ENCODE results near the gene PARD3B.

Gene PARD3B

DNA sequence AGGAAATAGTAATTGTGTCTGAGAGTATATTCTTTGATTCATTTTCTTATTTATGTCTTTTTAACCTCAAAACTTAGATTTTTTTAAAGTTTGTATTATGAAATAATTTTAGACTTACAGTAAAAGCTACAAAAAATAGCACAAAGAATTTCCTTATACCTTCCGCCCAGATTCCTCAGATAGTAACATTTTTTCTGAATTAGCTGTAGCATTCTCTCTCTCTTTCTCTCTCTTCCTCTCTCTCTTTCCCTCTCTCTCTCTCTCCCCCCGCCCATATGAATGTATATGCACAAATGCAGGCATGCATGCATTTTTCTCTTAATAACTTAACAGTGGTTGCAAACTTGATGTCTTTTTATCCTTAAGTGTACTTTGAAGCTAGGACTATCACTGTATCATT is 776.0 kb downstream of the PARD3B start:
- no peak for DNase-seq

DNA sequence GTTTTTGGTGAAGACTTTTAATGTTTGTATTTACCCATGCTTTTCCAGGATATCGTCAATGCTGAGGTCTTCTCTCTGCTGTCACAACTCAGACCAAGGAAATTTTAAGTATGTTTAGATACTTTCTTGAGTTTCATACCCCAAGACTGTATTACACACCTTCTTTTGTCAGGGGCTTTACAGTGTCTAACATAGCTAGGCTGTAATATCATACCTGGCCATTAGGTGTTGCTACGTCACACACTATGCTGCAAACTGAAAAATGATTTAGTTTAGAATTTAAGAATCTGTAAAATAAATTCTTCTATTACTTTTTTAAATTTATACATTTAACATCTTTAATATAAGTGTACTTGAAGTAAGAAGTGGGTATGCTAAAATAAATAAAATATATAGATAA is 778.7 kb downstream of the PARD3B start:
- DNase-seq = no peak

DNA sequence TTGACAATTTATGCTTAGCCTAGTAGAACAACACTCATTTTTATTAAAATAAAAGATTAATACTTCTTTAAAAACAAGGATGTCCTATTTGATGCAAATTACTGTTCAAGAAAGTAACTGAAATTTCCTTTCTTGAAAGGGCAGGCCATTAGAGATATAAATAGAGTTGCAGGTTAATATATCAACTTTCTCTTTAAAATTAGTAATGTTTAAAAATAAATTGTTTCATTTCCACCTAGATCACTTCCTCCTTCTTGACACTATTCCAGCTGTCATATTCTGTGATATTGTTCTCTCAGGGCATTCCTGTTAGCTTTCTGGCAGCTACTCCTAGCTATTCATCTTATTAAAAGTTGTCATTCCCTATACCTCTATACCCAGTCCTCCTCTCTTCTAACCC is 779.1 kb downstream of the PARD3B start:
- DNase-seq = no peak

DNA sequence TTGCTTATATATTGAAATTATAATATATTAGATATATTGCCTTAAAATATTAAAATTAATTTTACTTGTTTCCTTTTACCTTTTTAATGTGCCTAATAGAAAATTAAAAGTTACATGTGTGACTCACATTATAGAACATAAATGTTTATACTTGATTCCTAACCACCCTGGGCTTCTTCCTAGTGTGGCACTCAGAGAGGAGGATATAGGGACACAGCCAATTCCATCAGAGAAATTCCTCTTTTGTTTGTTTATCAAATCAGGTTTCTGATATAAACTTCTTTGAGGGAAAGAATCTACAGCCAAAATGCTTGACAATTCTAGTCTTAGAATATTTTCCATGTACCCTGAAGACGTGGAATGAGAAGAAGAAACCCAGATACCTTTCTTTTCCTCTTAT is 788.1 kb downstream of the PARD3B start:
- no peak for DNase-seq

DNA sequence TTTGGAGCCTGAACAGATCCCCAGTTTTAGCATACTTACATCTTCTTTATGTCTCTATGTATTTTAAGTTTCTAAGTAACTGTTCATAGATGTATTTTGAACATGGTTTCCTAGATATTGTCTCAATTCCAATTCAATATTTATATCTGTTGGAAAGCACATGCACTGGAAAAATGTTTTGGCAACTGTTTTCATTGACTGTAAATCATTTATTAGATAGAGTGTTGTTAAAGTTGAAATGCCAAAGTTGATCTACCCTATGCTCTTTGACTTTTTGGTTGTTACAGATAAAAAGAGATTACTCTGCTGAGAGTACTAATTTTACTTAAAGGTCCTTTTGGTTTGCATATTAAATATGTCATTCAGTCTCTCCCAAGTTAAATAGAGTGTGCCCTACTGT is 792.0 kb downstream of the PARD3B start:
- DNase-seq = no peak

DNA sequence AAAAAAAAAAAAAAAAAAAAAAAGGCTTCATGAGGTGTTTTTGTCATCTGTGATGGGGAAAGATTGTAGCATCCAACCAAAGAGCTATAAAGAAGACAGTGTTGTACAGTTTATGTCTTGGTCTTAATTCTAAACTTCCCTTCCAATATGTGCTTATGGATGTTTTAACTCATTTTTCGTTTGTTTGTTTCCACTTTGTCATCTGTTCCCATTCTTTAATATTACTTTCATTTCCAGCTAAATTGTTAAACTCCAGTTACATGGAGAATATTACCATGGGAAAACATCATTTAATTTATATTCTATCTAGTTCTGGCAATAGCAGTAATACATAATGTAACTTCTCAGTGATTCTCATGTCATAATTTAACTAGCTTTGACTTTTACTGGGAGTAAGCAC is 792.9 kb downstream of the PARD3B start:
- DNase-seq = no peak

DNA sequence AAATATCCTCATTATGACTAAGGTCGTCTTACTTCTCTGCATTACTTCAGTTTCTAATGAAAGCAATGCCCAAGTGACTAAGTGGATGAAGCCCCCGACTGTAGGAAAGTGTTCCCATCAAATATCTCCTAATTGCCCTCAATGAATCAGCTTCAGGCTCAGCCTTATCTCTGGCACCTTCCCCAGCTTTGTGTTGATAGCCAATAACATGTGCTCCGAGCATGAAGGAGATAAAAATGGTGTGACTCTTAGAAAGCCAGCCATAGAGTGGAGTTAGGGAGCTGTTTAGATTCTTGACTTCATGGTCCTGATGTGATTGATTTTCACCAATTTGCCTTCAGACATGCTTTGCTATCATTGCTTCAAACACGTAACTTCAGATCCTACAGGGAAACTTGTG is 797.8 kb downstream of the PARD3B start:
- no peak for DNase-seq

DNA sequence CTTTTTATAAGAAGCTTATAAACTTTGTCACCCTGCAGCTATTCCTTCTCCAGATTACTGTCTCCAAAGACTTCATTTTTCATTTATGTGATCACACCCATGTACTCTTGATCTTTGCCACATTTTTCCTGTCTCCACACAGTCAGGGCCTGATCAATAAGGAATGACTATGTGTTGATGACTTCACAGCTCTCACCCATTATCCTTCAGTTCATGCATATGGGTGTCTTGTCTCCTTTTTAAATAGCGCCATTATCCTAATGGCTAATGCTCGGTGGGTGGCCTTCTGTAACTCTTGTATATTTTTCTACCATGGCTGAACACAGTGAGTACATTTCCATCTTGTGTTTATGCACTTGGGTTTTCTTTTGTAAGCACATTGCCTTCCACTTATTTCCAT is 801.4 kb downstream of the PARD3B start:
- no peak for DNase-seq

DNA sequence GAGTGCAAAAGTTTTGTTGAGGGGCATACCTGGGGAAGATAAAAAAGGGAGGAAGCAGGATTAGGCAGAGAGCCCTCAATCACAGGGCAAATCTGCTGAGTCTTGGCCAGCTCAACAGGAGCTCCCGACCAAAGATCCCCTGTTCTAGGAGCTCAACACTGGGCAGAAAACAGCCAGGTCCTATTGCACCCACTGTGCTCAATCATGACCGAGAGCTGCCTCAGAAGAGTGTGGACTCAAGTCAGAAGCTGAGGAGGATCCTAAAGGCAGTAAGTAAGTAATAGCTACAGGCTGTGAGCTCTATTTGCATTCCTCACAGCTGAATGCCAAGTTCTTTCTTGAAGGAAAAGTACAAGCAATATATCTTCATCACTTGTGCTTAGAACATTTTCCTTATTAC is 802.6 kb downstream of the PARD3B start:
- DNase-seq = no peak

DNA sequence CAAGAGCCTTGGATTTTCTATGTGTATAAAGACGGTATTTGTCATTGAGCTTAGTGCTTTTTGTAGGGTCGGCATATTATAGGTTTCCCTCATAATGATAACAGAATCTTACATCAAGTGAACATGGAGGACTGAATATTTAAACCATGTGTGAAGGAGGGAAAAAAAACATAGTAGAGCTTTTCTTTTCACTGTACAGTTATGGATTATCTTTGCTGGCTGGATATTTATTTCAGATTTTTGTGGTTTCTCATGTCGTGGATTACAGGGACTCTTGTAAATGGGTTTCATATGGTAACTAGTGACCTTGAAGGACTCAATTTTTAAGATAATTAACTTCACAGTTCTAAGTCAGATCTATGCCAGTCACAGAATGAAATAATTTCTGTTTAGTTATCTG is 806.8 kb downstream of the PARD3B start:
- no peak for DNase-seq

DNA sequence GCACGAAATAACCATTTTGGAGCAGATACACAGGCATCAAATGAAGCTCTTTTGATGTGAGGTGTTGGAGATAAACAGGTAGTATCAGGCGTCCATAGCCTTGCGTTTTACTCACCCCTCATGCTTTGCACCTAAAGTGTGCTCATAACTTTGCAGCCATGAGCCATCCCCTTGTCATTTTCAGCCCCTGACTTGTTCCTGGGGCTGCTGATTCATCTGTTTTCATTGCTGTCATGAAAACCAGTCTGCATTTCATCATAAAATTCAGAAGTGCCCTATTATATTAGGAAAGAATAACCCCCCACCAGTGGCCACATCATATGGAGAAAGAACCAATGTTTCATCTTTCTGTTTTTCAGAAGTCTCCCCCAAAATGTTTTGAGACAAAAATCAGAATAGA is 807.3 kb downstream of the PARD3B start:
- no peak for DNase-seq

DNA sequence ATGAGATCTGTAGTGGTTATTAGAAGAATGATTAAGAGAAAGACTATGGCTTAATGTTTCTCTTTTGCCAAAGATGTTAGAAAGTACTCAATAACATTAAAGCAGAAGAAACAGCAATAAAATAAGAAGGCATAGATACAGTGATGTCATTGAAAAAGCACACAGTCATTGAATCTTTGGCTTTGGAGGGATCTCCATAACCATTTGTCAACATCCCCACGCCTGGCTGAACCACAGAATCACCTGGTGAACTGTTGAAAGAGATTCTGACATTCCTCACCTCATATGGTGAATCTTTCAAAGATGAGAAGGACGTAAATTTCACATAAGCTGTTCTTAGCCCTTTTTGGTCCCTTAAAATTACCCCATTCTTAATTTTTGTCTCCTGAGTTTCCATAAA is 812.5 kb downstream of the PARD3B start:
- DNase-seq = no peak

DNA sequence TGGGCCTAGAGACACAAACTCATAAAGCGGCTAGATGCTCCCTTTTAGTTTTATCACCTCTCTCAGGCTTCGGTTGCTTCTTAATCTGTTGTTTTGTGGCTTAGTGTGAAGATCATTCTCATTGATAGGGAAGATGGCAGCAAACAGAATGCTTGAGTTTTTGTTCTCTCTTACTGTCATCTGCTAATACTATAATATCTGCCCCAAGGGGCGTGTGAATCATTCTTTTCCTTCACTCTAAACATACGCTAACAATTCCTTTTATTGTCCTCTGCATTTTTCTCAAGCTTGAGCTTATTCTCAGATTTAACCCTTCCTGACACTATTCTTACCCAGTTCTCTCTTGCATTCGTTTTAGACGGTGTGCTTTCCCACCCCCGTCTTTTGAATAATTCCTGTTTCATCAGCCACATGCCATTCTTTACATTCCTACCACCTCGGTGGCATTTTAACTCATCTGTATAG is 813.1 kb downstream of the PARD3B start:
- DNase-seq = no peak

DNA sequence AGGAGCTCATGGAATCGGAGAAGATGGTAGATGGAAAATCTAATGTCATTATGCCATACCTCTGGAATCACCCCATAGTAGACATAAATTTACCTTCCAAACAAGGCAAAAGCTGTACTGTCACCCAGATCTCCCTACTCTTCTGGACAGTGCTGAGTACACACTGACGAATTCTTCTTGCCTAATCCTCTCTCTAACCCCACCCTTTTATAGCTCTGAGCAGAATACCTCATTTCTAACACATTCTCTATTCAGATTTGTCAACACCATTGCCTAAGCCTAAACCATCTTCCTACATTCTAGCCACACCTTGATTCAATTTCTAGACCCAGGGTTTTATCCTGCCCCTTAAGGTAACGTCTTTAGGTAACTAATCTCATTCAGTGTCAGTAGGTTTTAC is 816.0 kb downstream of the PARD3B start:
- DNase-seq = no peak

DNA sequence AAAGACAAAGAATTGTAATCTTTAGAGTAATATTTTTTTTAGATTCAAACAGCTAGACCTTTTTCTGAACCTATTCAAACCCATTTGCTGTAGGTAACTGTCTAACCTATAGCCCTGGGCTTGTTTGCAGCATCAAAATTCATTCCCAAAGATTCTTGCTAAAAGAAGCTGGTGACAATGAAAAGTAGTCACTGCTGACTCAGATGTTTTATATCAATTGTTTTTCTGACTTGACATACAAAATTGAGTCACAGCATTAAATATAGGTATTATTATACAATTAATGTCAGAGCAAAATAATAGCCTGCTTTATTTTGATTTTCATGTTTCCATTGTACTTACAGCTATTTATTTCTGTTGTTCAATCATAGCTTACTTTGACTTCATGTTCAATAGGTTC is 816.7 kb downstream of the PARD3B start:
- DNase-seq = no peak

DNA sequence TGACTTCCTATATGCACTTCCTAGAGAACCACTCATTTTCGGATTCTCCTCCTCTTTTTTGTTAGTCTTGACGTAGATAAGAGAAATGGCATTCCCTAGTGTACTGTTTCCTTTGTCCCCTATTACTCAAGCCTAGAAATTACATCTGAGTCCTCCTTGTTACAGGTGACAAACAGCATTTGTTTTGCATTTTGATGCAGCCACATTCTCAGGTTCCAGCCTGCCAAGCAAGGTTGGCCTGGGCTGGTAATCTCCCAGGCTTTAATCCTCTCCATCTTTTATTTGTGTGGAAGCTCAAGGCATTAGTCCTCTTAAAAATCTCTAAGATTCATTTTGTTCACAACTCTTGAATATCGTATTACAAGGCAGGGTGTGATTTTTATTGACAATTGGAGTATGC is 819.0 kb downstream of the PARD3B start:
- DNase-seq = no peak

DNA sequence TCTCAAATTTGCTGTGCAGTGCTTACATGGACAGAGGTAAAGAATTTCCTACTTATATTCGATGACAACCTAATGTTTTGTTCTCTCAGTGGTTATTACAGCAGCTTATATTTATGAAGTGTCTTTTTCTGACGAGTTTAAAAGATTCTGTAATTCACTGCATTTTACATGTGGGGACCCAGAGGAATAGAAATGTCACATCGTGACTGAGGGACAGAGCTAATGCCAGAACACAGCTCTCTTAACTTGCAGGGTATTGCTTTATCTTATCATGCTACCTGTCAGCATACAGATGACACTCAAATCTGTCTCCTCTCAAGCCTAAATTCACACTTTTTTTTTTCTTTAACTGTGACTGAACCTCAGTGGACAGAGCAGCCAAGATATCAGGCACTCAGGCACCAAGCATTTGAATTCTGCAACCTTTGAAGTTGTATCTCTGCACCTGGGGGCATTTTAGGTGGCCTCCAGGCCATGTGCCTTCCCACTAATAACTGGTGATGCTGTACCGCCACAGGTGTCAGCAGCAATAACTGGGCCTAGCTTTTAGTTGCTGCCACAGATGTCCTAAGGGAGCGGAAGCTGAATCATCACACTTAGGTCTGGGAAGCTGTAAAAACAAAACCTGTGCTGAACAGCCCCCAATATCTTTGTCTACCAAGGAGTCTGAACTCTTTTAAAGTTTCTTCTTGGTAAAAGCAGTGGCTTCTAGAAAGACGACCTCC is 821.2 kb downstream of the PARD3B start:
- no peak for DNase-seq

DNA sequence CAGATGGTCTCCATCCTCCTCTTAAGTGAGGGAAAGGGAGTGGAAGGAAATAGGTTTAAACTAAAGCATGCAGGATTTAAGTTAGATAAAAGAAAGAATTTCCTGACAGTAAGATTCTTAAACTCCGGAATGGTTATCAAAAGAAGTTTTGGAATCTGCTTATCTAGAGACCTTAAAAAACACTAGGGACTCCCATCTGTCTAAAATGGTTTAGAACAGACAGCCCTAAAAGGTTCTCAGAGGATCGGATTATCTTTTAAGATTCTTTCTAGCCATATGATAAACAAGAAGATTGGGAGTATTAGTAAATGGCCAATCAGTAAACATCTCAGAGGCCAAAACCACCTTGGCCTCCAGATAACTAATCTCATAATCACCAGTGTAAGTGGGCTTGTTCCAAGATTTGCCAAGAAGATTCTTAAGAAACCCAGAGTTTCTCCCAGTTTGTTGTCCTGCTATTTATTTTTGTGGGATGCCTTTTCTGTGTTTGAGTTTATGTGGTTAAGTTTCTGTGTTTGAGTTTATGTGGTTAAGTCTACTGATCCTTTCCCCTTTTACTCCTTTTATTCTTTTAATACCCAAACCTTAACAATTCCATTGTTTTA is 822.2 kb downstream of the PARD3B start:
- DNase-seq = no peak

DNA sequence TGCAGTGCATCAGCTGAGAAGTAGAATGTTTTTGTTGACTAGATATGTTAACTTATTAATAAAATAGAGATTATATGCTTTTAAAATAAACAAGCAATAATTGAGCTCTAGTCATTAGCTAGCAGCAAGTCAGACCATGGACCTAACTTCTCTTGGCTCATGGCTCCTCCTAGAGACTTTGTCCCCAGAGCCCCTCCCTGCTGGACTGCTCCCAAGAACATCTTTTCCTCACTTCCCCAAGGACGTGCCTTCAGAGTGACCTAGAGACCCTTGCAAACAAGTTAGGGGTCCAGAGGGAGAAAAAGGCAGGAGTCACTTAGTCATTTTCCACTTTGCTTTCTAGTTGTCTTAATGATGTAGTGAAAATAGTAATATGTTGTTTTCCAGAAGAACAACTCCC is 824.5 kb downstream of the PARD3B start:
- no peak for DNase-seq

DNA sequence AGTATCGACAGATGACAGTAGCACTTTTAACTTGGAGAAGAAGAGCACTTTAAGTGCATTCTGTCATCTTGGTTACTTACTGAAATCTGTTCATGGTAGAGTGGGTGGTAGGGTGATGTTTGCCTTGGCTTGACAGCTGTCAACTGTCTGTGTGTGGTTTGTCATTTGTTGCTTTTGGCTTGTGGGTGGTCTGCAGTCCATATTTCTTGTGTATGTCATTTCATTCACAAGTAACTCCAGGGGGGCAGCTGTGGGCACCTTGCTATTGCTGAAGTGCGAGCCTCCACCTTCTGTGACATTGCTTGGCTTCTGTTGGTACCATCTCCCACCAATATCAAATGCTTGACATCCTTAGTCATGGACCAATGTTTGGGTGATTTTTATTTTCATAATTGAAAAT is 825.5 kb downstream of the PARD3B start:
- no peak for DNase-seq

DNA sequence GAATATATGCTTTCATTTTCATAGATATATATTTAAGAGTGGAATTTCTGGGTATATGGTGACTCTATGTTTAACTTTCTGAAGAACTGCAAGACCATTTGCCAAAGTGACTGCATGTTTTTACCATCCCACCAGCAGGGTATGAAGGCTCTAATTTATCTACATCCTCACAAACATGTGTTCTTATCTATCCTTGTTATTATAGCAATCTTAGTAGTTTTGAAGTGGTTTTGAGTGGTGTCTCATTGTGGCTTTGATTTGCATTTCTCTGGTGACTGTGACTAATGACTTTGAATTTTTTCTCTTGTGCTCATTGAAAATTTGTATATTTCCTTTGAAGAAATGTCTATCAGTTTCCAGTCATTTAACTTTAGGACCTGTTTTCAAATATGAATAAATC is 826.9 kb downstream of the PARD3B start:
- no peak for DNase-seq

DNA sequence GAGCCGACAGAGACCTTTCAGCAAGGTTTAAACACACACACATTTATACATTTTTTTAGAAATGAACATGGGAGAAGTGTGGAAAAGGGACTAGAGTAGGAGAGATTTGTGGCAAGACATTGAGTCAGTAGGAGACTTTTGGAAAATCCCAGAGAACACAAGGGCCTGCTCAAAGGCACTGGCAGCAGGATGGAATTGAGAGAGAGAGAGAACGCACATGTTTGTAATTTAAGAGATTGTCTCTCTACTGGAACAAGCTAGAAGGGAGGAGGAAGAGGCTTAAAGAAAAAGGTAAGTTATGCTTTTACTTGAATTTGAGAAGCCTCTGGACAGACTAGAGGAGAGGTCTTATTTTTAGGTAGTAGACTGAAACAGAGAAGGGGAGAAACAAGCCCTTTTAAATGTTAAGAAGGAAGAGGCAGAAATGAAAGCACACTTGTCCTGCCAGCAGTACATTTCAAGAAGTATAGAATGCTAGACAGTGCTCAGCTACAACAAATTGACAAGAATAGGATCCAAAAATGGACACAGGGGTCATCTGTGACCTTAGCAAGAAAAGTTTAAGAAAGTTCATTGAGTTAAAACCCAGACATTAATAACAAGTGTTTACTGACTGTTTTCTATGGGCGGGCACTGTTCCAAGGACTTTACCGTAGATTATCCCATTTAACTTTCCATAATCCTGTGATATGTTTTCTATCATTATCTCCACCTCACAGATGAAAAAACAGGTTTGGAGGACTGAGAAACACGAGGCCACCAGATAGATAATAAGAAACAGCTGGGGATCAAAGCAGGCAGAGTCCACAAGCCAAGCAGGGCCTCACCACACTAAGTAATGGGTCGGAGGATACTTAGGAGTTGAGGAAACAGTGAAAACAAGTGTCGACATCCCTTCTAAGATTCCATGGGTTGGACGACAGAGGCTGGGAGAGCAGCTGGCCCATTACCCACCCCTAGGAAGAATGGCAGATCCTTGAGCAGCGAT is 830.5 kb downstream of the PARD3B start:
- no peak for DNase-seq

DNA sequence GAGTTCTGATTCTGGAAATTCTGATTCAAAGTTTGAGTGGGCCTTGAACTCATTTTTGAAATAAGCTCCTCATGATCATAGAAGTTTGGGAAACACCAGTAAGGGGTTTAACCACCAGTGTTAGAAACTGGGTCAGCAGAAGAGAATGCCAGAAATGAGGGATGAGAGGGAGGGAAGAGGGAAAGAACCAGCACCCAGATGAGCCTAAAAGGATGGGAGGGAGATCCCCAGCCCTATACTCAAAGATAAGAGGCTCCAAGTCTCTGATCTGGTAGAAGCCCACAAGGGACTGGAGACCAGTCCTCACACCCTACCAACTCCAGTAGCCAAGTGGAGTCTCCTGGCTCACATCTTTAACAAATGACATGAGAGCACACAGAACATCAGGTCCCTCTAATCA is 832.0 kb downstream of the PARD3B start:
- DNase-seq = no peak

DNA sequence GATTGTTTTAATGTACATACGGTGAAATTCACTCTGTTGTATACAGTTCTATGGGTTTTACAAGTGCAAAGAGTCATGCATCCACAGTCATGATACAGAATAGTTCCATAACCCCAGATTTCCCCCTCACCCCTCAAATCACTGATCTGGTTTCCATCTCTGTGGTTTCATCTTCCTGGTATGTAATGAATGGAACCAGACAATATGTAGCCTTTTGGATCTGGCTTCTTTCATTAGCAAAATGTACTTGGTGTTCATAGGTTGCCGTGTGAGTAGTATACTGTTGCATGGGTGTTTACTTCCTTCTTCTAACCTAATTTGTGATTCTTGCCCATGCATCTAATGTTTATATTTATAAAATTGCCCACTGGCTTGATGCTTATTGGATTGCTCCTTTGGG is 838.3 kb downstream of the PARD3B start:
- no peak for DNase-seq

All from cortex of kidney (tissue), 1 donor.